Activated naive CD4-positive, alpha-beta T cell treated with anti-CD3 and anti-CD28 coated beads, Interleukin-2, amount 50 U/mL, for 72 hours (primary cell): ENCODE data around the gene SOX21. TPM values are rescaled to one million over a fixed set of nuclear protein-coding genes. Genes with fewer than 3 reads are reported as not detected.

Experiments
- ATAC-seq, 2 donors: fragments of 150-1000 bp; cut with Tn5 transposase; 2 replicates each; pipeline ENCODE4 v1.10.0; 2021; ENCODE audit warnings: mild to moderate bottlenecking in 2 of 2, moderate library complexity in 2 of 2
- DNase-seq, 2 donors: peaks; one replicate each; pipeline ENCODE4 v3.0.0; 2021 to 2022; ENCODE audit warnings: low spot score in 2 of 2
- H3K27ac Mint-ChIP-seq, 2 donors: one replicate each; pipeline ENCODE4 v1.8.0; 2022; ENCODE audit warnings: mild to moderate bottlenecking in 2 of 2, mixed read lengths in 2 of 2
- H3K36me3 Mint-ChIP-seq, 2 donors: one replicate each; pipeline ENCODE4 v1.8.0; 2022; ENCODE audit warnings: mixed read lengths in 2 of 2
- H3K9me3 Mint-ChIP-seq, 2 donors: one replicate each; pipeline ENCODE4 v1.8.0; 2022; ENCODE audit warnings: mixed read lengths in 2 of 2
- total RNA-seq, 2 donors: library from RNA; stranded (reverse); gene quantifications; one replicate each; pipeline ENCODE4 v1.2.3, GENCODE V29; 2022

Gene SOX21
- total RNA-seq, 2 donors from 2014 or later = not detected

GRCh38 chr13:94702181-94703041 is 9.9 kb downstream of the SOX21 start:
- DNase-seq = no peak
- H3K9me3 Mint-ChIP-seq = peaks cover 0 to 5% of the 10 kb centered on the region in 2 donors
- H3K27ac Mint-ChIP-seq = no peak overlapping the region
- peaks cover 13 to 48% of the 10 kb centered on the region in 2 donors for H3K36me3 Mint-ChIP-seq
- ATAC-seq = no peak

DNA sequence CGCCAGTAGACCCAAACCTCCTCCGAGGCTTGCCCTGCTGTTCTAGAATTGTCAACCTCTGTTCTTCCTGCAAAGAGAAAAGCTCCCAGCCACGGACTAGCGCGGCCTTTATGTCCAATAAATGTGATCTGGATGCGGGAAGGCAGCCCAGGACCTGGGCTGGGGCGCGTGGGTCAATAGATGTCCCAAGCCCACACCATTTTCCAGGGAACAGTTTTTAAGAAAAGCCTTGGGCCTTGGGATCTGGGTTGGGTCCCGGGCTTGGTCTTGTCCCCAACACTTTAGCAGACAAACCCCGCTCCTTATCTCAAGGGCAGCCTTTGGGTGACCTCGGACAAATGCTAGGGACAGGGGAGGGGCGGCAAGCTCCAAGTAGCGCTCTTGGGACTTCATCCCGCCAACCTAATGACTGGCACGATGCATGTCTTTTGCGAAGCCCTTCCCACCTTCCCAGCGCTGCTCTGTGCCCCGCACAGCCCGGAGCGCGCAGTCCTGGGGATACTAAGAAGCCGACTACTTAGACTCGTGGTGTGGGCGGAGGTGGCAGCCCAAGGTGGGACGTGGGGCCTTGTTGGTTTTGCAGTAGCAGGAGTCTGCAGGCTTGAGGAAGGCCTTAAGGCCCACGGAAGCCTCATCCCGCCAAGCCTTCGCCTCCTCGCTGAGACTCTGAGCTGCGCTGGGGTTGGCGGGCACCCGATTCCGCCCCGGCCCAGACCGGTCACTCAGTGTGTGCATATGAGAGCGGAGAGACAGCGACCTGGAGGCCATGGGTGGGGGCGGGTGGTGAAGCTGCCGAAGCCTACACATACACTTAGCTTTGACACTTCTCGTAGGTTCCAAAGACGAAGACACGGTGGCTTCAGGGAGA is 10.8 kb downstream of the SOX21 start:
- no peak for ATAC-seq
- Mint-ChIP-seq H3K27ac (peak overlapping the region in 1 of 2 donors; percentile 14), H3K9me3 (peaks cover 0 to 5% of the 10 kb centered on the region in 2 donors), H3K36me3 (peaks cover 13 to 44% of the 10 kb centered on the region in 2 donors)
- DNase-seq = no peak

- DNase-seq (no peak), ATAC-seq (no peak)
- H3K27ac Mint-ChIP-seq = no peak overlapping the region
- H3K36me3 Mint-ChIP-seq = peaks cover 13 to 35% of the 10 kb centered on the region in 2 donors
- peaks cover 0 to 5% of the 10 kb centered on the region in 2 donors for H3K9me3 Mint-ChIP-seq
These were observed 11.8 kb downstream of the SOX21 start for GRCh38 chr13:94700536-94700935.

- DNase-seq (no peak), ATAC-seq (no peak)
- Mint-ChIP-seq H3K36me3 (peaks cover 13 to 33% of the 10 kb centered on the region in 2 donors), H3K9me3 (peaks cover 0 to 5% of the 10 kb centered on the region in 2 donors), H3K27ac (no peak overlapping the region)
These were observed 12.3 kb downstream of the SOX21 start for GRCh38 chr13:94700051-94700535.

GRCh38 chr13:94696171-94696570 is 16.2 kb downstream of the SOX21 start:
- ATAC-seq (no peak), DNase-seq (no peak)
- H3K27ac Mint-ChIP-seq = no peak overlapping the region
- H3K9me3 Mint-ChIP-seq = peaks cover 0 to 5% of the 10 kb centered on the region in 2 donors
- H3K36me3 Mint-ChIP-seq = peaks cover 0 to 5% of the 10 kb centered on the region in 2 donors

- Mint-ChIP-seq H3K27ac (no peak overlapping the region), H3K36me3 (no peaks in the 10 kb centered on the region), H3K9me3 (no peaks in the 10 kb centered on the region)
- DNase-seq = no peak
- no peak for ATAC-seq
These were observed 20.3 kb downstream of the SOX21 start for GRCh38 chr13:94692030-94692429.

GRCh38 chr13:94683409-94683808 is 28.9 kb downstream of the SOX21 start:
- Mint-ChIP-seq H3K9me3 (no peaks in the 10 kb centered on the region), H3K27ac (no peak overlapping the region), H3K36me3 (no peaks in the 10 kb centered on the region)
- ATAC-seq (no peak), DNase-seq (no peak)

GRCh38 chr13:94682229-94682628 is 30.1 kb downstream of the SOX21 start:
- Mint-ChIP-seq H3K9me3 (no peaks in the 10 kb centered on the region), H3K36me3 (no peaks in the 10 kb centered on the region), H3K27ac (no peak overlapping the region)
- ATAC-seq (no peak), DNase-seq (no peak)

- ATAC-seq = no peak
- no peaks in the 10 kb centered on the region for H3K9me3 Mint-ChIP-seq
- DNase-seq = no peak
- no peak overlapping the region for H3K27ac Mint-ChIP-seq
- H3K36me3 Mint-ChIP-seq = no peaks in the 10 kb centered on the region
These were observed 32.7 kb downstream of the SOX21 start for GRCh38 chr13:94679614-94680013.

DNA sequence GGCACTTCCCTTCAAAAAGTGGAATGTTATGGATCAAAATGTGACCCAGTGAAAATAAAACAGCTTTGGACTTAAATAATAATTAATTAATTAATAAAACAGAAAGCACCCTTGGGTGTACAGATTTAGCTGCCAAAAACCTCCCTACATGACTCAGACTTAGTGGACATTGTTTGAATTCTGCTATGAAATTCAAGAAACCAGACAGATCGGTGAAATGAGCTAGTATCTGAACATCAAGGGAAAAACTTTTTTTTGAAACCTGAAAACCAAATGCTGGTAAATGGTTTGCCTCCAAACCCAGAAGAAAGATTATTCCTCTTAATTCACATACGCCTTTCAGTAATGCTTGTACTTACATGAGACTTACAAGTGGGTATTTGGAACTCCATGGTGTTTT is 33.5 kb downstream of the SOX21 start:
- ATAC-seq = no peak
- no peaks in the 10 kb centered on the region for H3K9me3 Mint-ChIP-seq
- no peak overlapping the region for H3K27ac Mint-ChIP-seq
- DNase-seq = no peak
- no peaks in the 10 kb centered on the region for H3K36me3 Mint-ChIP-seq

DNA sequence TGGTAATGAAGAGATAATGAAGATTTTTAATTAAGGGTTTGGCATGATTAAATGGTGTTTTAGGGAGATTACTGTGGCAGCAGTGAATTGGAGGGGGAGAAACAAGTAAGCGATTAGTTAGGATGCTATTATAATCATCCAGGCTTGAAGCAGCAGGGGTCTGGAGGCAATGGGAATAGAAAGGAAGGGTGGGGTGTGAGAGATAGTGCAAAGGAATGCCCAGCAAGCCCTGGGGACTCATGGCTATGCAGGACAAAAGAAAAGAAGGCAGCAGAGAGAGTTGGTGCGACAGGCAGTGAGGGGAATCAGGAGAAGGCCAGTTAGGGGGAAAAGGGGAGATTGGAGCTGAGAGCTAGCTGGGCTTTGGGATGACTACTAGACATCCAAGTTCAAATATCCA is 34.5 kb downstream of the SOX21 start:
- H3K36me3 Mint-ChIP-seq = no peaks in the 10 kb centered on the region
- no peak for ATAC-seq
- DNase-seq = no peak
- no peaks in the 10 kb centered on the region for H3K9me3 Mint-ChIP-seq
- no peak overlapping the region for H3K27ac Mint-ChIP-seq

DNA sequence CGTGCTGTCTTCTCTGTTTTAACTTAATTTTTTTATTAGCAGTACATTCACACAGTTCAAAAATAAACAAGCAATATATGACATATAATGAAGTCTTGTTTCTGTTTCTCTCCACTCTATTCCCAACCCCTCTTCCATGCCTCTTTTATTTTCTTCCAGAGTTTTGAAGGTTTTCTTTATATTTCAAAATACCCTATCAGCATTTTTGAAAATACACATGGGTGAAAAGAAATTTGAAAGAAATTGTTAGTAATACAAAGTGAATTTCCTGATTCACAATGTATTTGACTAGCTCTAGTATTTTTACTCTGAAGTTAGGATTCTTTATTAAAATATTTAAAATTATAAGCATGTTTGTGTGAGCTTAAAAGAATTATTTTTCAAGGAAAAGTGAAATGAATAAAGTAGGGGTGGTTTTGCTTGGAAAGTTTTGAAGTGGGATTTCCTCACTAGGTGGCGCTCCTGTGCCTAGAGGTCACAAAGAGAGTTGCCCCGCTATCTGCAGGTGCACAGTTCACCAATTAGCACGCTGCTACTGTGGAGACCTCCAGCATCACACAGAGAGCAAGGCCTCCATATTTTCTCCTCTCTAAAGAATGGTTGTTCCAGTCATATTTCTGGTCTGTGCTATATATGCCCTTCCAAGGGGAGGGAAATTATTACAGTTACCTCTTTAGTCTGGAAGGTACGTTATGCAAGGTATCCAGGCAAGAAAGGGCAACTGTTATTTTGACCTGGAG is 37.6 kb downstream of the SOX21 start:
- DNase-seq = peak in 1 of 2 donors; percentile 63
- peak; percentile 18 to 59 for ATAC-seq
- no peak overlapping the region for H3K27ac Mint-ChIP-seq

DNA sequence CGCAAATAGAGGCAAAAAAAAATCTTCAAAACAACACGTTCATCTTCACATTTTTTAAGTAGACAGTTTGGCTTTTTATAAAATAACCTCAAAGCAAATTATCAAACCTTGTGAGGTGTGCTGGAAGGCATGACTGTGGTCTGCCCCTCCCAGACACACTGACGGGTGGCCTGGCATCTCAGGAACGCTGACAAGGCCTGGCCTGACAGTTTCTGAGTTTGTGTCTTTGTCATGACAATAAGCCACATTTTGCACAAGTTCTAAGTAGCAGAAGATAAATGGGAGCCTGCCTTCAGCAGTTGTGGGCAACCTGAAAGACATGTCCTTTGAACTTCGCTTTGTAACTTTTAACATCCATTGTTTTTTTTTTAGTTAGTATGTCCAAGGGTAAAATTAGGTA is 38.5 kb downstream of the SOX21 start:
- H3K27ac Mint-ChIP-seq = no peak overlapping the region
- peaks cover 0 to 4% of the 10 kb centered on the region in 2 donors for H3K36me3 Mint-ChIP-seq
- no peak for ATAC-seq
- H3K9me3 Mint-ChIP-seq = no peaks in the 10 kb centered on the region
- no peak for DNase-seq

More for the DNA sequence above, 37.6 kb downstream of the SOX21 start:
- no peaks in the 10 kb centered on the region for H3K36me3 Mint-ChIP-seq
- no peaks in the 10 kb centered on the region for H3K9me3 Mint-ChIP-seq

DNA sequence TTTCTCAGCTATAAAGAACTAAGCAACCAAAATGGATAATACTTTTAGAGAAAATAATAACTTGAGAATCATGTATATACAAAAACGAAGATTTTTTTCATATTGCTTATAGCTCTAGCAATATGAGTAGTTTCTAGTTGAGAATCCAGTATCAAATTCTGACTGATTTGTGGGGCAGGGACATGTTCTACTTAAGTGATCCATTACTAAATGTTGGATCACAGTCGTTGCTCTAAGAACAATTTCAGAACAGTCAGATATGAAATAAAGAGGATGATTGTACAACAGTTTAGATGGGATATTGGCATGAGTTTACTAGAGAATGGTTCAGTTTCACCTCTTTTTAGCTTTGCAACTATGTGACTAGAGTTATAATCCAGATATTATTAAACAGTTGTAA is 39.9 kb downstream of the SOX21 start:
- DNase-seq (no peak), ATAC-seq (peak in 1 of 2 donors; percentile 65)
- Mint-ChIP-seq H3K36me3 (peaks cover 4 to 15% of the 10 kb centered on the region in 2 donors), H3K9me3 (peaks cover 3 to 4% of the 10 kb centered on the region in 2 donors), H3K27ac (no peak overlapping the region)

GRCh38 chr13:94667190-94667589 is 45.2 kb downstream of the SOX21 start:
- Mint-ChIP-seq H3K9me3 (peaks cover 3 to 5% of the 10 kb centered on the region in 2 donors), H3K36me3 (peaks cover 6 to 30% of the 10 kb centered on the region in 2 donors), H3K27ac (peak overlapping the region; percentile 8 to 87)
- ATAC-seq = peak; percentile 83 to 94
- DNase-seq = peak in 1 of 2 donors; percentile 16

- peaks cover 3 to 5% of the 10 kb centered on the region in 2 donors for H3K9me3 Mint-ChIP-seq
- H3K36me3 Mint-ChIP-seq = peaks cover 6 to 30% of the 10 kb centered on the region in 2 donors
- DNase-seq (no peak), ATAC-seq (no peak)
- H3K27ac Mint-ChIP-seq = no peak overlapping the region
These were observed 46.3 kb downstream of the SOX21 start for GRCh38 chr13:94666065-94666464.
